Naive thymus-derived CD4-positive, alpha-beta T cell (primary cell): ENCODE data around the gene TRPM6. TPM values are rescaled to one million over a fixed set of nuclear protein-coding genes. Genes with fewer than 3 reads are reported as not detected.

Experiments used
- ATAC-seq: fragments of 150-1000 bp; cut with Tn5 transposase; 2 replicates; pipeline ENCODE4 v1.10.0; 2021; ENCODE audit warnings: mild to moderate bottlenecking, moderate library complexity
- CTCF ChIA-PET: fragments of 350-600 bp; sonication (Branson Sonifier 250); formaldehyde crosslinking; loops from one replicate; lab custom pipeline; 2021; ENCODE audit warnings: antibody characterized with exemption; lab: Charles Lee
- POLR2A ChIA-PET: fragments of 350-600 bp; sonication (Branson Sonifier 250); formaldehyde crosslinking; loops from one replicate; lab custom pipeline; 2021; ENCODE audit warnings: antibody characterized with exemption, inconsistent platforms; lab: Charles Lee
- DNase-seq, 9 donors: peaks; one replicate each; pipeline versions ENCODE4 v3.0.0 to v3.0.0-alpha.2; 2020 to 2022; ENCODE audit warnings: mixed read lengths in 1 of 9
- H3K27ac ChIP-seq: one replicate; pipeline ENCODE4 v1.7.0; 2013; ENCODE audit warnings: mild to moderate bottlenecking, low read depth, low read length, moderate library complexity
- H3K27me3 ChIP-seq, 2 donors: one replicate each; pipeline ENCODE4 v1.7.0; 2013; ENCODE audit warnings: low read length in 2 of 2, mild to moderate bottlenecking in 2 of 2, moderate library complexity in 2 of 2; ENCODE audit not compliant: control insufficient read depth in 2 of 2, insufficient read depth in 2 of 2
- H3K36me3 ChIP-seq, 3 experiments: 1 replicate in 2 of 3; 2 replicates in 1 of 3; pipeline ENCODE4 v1.7.0; 2013; ENCODE audit warnings: low read length in 3 of 3, mild to moderate bottlenecking in 3 of 3, moderate library complexity in 1 of 3; ENCODE audit not compliant: insufficient read depth in 3 of 3, control insufficient read depth in 2 of 3
- H3K4me1 ChIP-seq, 2 donors: one replicate each; pipeline ENCODE4 v1.7.0; 2013; ENCODE audit warnings: low read length in 2 of 2, mild to moderate bottlenecking in 2 of 2, moderate library complexity in 1 of 2; ENCODE audit not compliant: control insufficient read depth in 2 of 2, insufficient read depth in 2 of 2
- H3K4me3 ChIP-seq: 2 replicates; pipeline ENCODE4 v1.7.0; 2013; ENCODE audit warnings: mild to moderate bottlenecking, low read length
- H3K9me3 ChIP-seq, 3 experiments: 1 replicate in 2 of 3; 2 replicates in 1 of 3; pipeline ENCODE4 v1.7.0; 2013; ENCODE audit warnings: low read length in 3 of 3; ENCODE audit not compliant: control insufficient read depth in 2 of 3
- H3K27ac Mint-ChIP-seq, 9 donors: one replicate each; pipeline ENCODE4 v1.8.0; 2020 to 2022; ENCODE audit warnings: mixed read lengths in 9 of 9, mild to moderate bottlenecking in 8 of 9, moderate library complexity in 5 of 9, inconsistent platforms in 2 of 9
- H3K27me3 Mint-ChIP-seq, 5 donors: one replicate each; pipeline ENCODE4 v1.8.0; 2021 to 2022; ENCODE audit warnings: mixed read lengths in 5 of 5, mild to moderate bottlenecking in 1 of 5
- H3K36me3 Mint-ChIP-seq, 5 donors: one replicate each; pipeline ENCODE4 v1.8.0; 2020 to 2022; ENCODE audit warnings: mixed read lengths in 5 of 5, mild to moderate bottlenecking in 3 of 5, inconsistent platforms in 1 of 5
- H3K4me1 Mint-ChIP-seq, 7 donors: one replicate each; pipeline ENCODE4 v1.8.0; 2020 to 2022; ENCODE audit warnings: mixed read lengths in 7 of 7, mild to moderate bottlenecking in 3 of 7, inconsistent platforms in 1 of 7
- H3K4me3 Mint-ChIP-seq, 10 donors: one replicate each; pipeline ENCODE4 v1.8.0; 2020 to 2022; ENCODE audit warnings: mild to moderate bottlenecking in 10 of 10, mixed read lengths in 10 of 10, moderate library complexity in 6 of 10, inconsistent platforms in 2 of 10
- H3K9me3 Mint-ChIP-seq, 11 donors: one replicate each; pipeline ENCODE4 v1.8.0; 2020 to 2022; ENCODE audit warnings: mixed read lengths in 11 of 11, mild to moderate bottlenecking in 4 of 11, inconsistent platforms in 1 of 11, moderate library complexity in 1 of 11
- intact Hi-C, 2 donors: fragments of 100-400 bp; cut with micrococcal nuclease; formaldehyde crosslinking; loops; one replicate each; pipeline ENCODE4 v1.15.1; 2023
- polyA plus RNA-seq, 2 donors: library from polyadenylated mRNA; unstranded; fragments of 300-500 nt; fragmentation: Illumina TruSeq; gene quantifications; one replicate each; pipeline ENCODE4 v1.2.3, GENCODE V29; 2021
- total RNA-seq, 6 experiments: library from RNA in 5 of 6; stranded (reverse) in 5 of 6; gene quantifications; 1 replicate in 5 of 6; 2 replicates in 1 of 6; pipeline ENCODE4 v1.2.3 and lab custom pipeline; 2021 to 2026

Gene TRPM6
- total and polyA plus RNA-seq, 7 experiments from 2014 or later, result 0.85 to 3.6 TPM; not detected in 5

DNA sequence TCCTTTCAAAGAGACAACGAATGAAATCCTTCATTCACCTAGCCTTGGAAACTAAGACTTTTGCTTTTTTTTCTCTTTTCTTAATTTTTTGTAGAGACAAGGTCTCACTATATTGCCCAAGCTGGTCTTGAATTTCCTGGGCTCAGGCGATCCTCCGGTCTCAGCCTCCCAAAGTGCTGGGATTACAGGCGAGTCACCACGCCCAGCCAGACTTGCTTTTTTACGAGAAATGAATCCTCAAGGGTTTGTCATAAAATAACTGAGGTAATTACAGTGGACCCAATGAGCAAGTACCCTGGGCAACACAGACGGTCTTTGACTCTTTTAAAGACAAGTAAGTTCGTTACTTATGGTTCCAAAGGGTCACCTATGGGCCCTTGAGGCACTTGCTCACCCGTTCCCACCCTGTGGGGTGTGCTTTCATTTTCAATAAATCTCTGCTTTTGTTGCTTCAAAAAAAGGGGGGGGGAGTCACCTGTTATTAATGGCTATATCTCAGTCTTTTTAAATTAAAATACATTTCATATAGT is 70.4 kb downstream of the TRPM6 start:
- Mint-ChIP-seq H3K27ac (no peak overlapping the region), H3K9me3 (peaks cover 0 to 2% (median 0%) of the 10 kb centered on the region in 11 donors), H3K4me1 (no peaks in the 10 kb centered on the region), H3K36me3 (no peaks in the 10 kb centered on the region), H3K4me3 (no peak overlapping the region), H3K27me3 (peaks cover 6 to 23% (median 7%) of the 10 kb centered on the region in 5 donors)
- H3K4me1 ChIP-seq, result no peaks in the 10 kb centered on the region
- no peaks in the 10 kb centered on the region for H3K36me3 ChIP-seq
- ATAC-seq (no peak), DNase-seq (no peak)
- H3K9me3 ChIP-seq, result no peaks in the 10 kb centered on the region
- no peak overlapping the region for H3K4me3 ChIP-seq
- POLR2A ChIA-PET, result no interaction called here
- CTCF ChIA-PET, result interaction anchor here (0.6 kb wide), 1 partner anchor 133 kb away, joined by 3 read pairs; no protein-coding TSS in a partner anchor
- intact Hi-C loops, result no loop called here
- no peak overlapping the region for H3K27ac ChIP-seq
- no peaks in the 10 kb centered on the region for H3K27me3 ChIP-seq

DNA sequence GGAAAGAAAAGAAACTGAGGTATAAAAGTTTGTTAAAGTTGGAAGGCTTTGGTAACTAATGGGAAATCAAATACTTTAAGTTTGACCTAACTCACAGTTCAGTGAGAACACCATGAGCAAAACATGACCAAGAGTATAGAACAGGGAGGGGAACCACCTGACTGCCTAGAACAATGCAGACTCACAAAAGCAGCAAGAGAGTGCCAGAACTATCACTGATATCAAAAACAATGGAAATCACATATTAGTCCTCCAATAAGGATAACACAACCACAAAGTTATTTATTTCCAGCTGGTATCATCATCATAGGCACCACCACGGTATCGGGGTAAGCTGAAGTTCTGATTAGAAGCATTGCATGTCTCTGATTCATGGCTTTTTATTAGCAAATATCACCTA is 77.5 kb downstream of the TRPM6 start:
- H3K9me3 Mint-ChIP-seq, result peaks cover 0 to 2% (median 0%) of the 10 kb centered on the region in 11 donors
- no peaks in the 10 kb centered on the region for H3K4me1 ChIP-seq
- H3K36me3 ChIP-seq, result no peaks in the 10 kb centered on the region
- peaks cover 0 to 1% of the 10 kb centered on the region in 2 donors for H3K27me3 ChIP-seq
- no peaks in the 10 kb centered on the region for H3K36me3 Mint-ChIP-seq
- CTCF ChIA-PET, result no interaction called here
- no peak for DNase-seq
- no peak for ATAC-seq
- no peak overlapping the region for H3K27ac Mint-ChIP-seq
- H3K4me3 Mint-ChIP-seq, result no peak overlapping the region
- no peak overlapping the region for H3K4me3 ChIP-seq
- peaks cover 13 to 38% (median 25%) of the 10 kb centered on the region in 5 donors for H3K27me3 Mint-ChIP-seq
- H3K27ac ChIP-seq, result no peak overlapping the region
- POLR2A ChIA-PET, result no interaction called here
- H3K4me1 Mint-ChIP-seq, result peaks cover 0 to 2% (median 0%) of the 10 kb centered on the region in 7 donors
- no peaks in the 10 kb centered on the region for H3K9me3 ChIP-seq
- intact Hi-C loops, result no loop called here

GRCh38 chr9:74804018-74804385 is 83.7 kb downstream of the TRPM6 start:
- no peaks in the 10 kb centered on the region for H3K36me3 Mint-ChIP-seq
- no peak overlapping the region for H3K4me3 Mint-ChIP-seq
- no peaks in the 10 kb centered on the region for H3K36me3 ChIP-seq
- H3K4me1 Mint-ChIP-seq, result no peaks in the 10 kb centered on the region
- no peaks in the 10 kb centered on the region for H3K9me3 Mint-ChIP-seq
- peaks cover 17 to 47% (median 26%) of the 10 kb centered on the region in 5 donors for H3K27me3 Mint-ChIP-seq
- DNase-seq (no peak), ATAC-seq (no peak)
- peaks cover 0 to 3% of the 10 kb centered on the region in 2 donors for H3K27me3 ChIP-seq
- no peaks in the 10 kb centered on the region for H3K4me1 ChIP-seq
- no peak overlapping the region for H3K4me3 ChIP-seq
- ChIA-PET CTCF (no interaction called here), POLR2A (no interaction called here)
- no peak overlapping the region for H3K27ac Mint-ChIP-seq
- H3K27ac ChIP-seq, result no peak overlapping the region
- no peaks in the 10 kb centered on the region for H3K9me3 ChIP-seq
- intact Hi-C loops, result no loop called here

GRCh38 chr9:74803376-74804017 is 84.2 kb downstream of the TRPM6 start:
- no peaks in the 10 kb centered on the region for H3K4me1 Mint-ChIP-seq
- no peak overlapping the region for H3K27ac Mint-ChIP-seq
- H3K4me1 ChIP-seq, result no peaks in the 10 kb centered on the region
- no peaks in the 10 kb centered on the region for H3K36me3 Mint-ChIP-seq
- peaks cover 0 to 3% of the 10 kb centered on the region in 2 donors for H3K27me3 ChIP-seq
- no peaks in the 10 kb centered on the region for H3K9me3 Mint-ChIP-seq
- intact Hi-C loops, result no loop called here
- H3K4me3 ChIP-seq, result no peak overlapping the region
- H3K27ac ChIP-seq, result no peak overlapping the region
- H3K36me3 ChIP-seq, result no peaks in the 10 kb centered on the region
- DNase-seq (no peak), ATAC-seq (no peak)
- no peaks in the 10 kb centered on the region for H3K9me3 ChIP-seq
- H3K4me3 Mint-ChIP-seq, result no peak overlapping the region
- peaks cover 20 to 47% (median 26%) of the 10 kb centered on the region in 5 donors for H3K27me3 Mint-ChIP-seq
- CTCF ChIA-PET, result no interaction called here
- POLR2A ChIA-PET, result no interaction called here

GRCh38 chr9:74800226-74800625 is 87.5 kb downstream of the TRPM6 start:
- Histone ChIP-seq H3K36me3 (no peaks in the 10 kb centered on the region), H3K27me3 (peaks cover 0 to 2% of the 10 kb centered on the region in 2 donors), H3K4me3 (no peak overlapping the region), H3K27ac (no peak overlapping the region), H3K4me1 (no peaks in the 10 kb centered on the region), H3K9me3 (no peaks in the 10 kb centered on the region)
- no peak for DNase-seq
- no peak for ATAC-seq
- no peak overlapping the region for H3K4me3 Mint-ChIP-seq
- no peaks in the 10 kb centered on the region for H3K4me1 Mint-ChIP-seq
- CTCF ChIA-PET, result no interaction called here
- H3K27me3 Mint-ChIP-seq, result peaks cover 17 to 37% (median 22%) of the 10 kb centered on the region in 5 donors
- POLR2A ChIA-PET, result no interaction called here
- H3K27ac Mint-ChIP-seq, result no peak overlapping the region
- H3K36me3 Mint-ChIP-seq, result no peaks in the 10 kb centered on the region
- H3K9me3 Mint-ChIP-seq, result no peaks in the 10 kb centered on the region
- intact Hi-C loops, result no loop called here

- H3K9me3 Mint-ChIP-seq, result no peaks in the 10 kb centered on the region
Measured at GRCh38 chr9:74795803-74796202, 91.9 kb downstream of the TRPM6 start.

GRCh38 chr9:74795081-74795480 is 92.6 kb downstream of the TRPM6 start:
- no peaks in the 10 kb centered on the region for H3K27me3 ChIP-seq
- no peak overlapping the region for H3K27ac ChIP-seq
- intact Hi-C loops, result loop anchor here in 1 of 2 donors (10.0 kb wide), 1 partner anchor 80 kb away; no protein-coding TSS in a partner anchor
- no peak for ATAC-seq
- H3K9me3 ChIP-seq, result no peaks in the 10 kb centered on the region
- ChIA-PET POLR2A (no interaction called here), CTCF (no interaction called here)
- Mint-ChIP-seq H3K4me1 (peaks cover 0 to 2% (median 0%) of the 10 kb centered on the region in 7 donors), H3K9me3 (no peaks in the 10 kb centered on the region), H3K36me3 (no peaks in the 10 kb centered on the region), H3K4me3 (no peak overlapping the region), H3K27me3 (peaks cover under 1 to 15% (median 1%) of the 10 kb centered on the region in 5 donors), H3K27ac (no peak overlapping the region)
- H3K36me3 ChIP-seq, result no peaks in the 10 kb centered on the region
- no peak for DNase-seq
- H3K4me3 ChIP-seq, result no peak overlapping the region
- no peaks in the 10 kb centered on the region for H3K4me1 ChIP-seq

More at GRCh38 chr9:74795803-74796202, 91.9 kb downstream of the TRPM6 start:
- Histone ChIP-seq H3K9me3 (no peaks in the 10 kb centered on the region), H3K36me3 (no peaks in the 10 kb centered on the region), H3K4me1 (no peaks in the 10 kb centered on the region), H3K4me3 (no peak overlapping the region), H3K27me3 (no peaks in the 10 kb centered on the region), H3K27ac (no peak overlapping the region)
- POLR2A ChIA-PET, result no interaction called here
- ATAC-seq (no peak), DNase-seq (no peak)
- H3K36me3 Mint-ChIP-seq, result no peaks in the 10 kb centered on the region
- peaks cover 5 to 16% (median 6%) of the 10 kb centered on the region in 5 donors for H3K27me3 Mint-ChIP-seq
- CTCF ChIA-PET, result no interaction called here
- H3K4me3 Mint-ChIP-seq, result no peak overlapping the region
- H3K4me1 Mint-ChIP-seq, result peaks cover 0 to 2% (median 0%) of the 10 kb centered on the region in 7 donors
- intact Hi-C loops, result loop anchor here in 1 of 2 donors (10.0 kb wide), 1 partner anchor 79 kb away; no protein-coding TSS in a partner anchor
- no peak overlapping the region for H3K27ac Mint-ChIP-seq
